H7 (cell line): ENCODE data around the gene PTPN9. TPM values are rescaled to one million over a fixed set of nuclear protein-coding genes. Genes with fewer than 3 reads are reported as not detected.
A peak's percentile ranks its signal among the peaks of the same experiment; 100 is the strongest.
"Not testable (repeated sequence)": the region's sequence is repeated elsewhere in the genome, so short reads cannot be mapped to it uniquely, and the experiment has no call there.

Source experiments
- DNase-seq: peaks from one replicate; pipeline ENCODE4 v3.0.0; 2012
- H3K27me3 ChIP-seq: 2 replicates; pipeline ENCODE4 v1.6.0; 2011; ENCODE audit warnings: mild to moderate bottlenecking, low read length; ENCODE audit not compliant: control insufficient read depth, insufficient read depth
- H3K36me3 ChIP-seq: replicated peaks from 2 replicates; pipeline ENCODE4 v1.5.1; 2011; ENCODE audit warnings: low read length; ENCODE audit not compliant: control insufficient read depth, insufficient read depth
- H3K4me3 ChIP-seq: 2 replicates; pipeline ENCODE4 v1.5.1; 2011; ENCODE audit warnings: low read depth, mild to moderate bottlenecking, control low read depth, low read length, moderate library complexity; ENCODE audit not compliant: insufficient read depth
- total RNA-seq: library from RNA; depleted of rRNA; stranded (reverse); fragments of >200 nt; shearing (Covaris generic); gene quantifications from 2 replicates; pipeline ENCODE4 v1.2.3, GENCODE V29; 2014

PTPN9 gene
- total RNA-seq, 1 experiment from 2014 or later, result 44.8 TPM

- peaks cover 17% of the 10 kb centered on the region for H3K36me3 ChIP-seq
- not testable (repeated sequence) for H3K4me3 ChIP-seq, H3K27me3 ChIP-seq, DNase-seq
Measured at GRCh38 chr15:75525756-75526155, 53.4 kb downstream of the PTPN9 start.

GRCh38 chr15:75523011-75523410, 56.1 kb downstream of the PTPN9 start:
- Histone ChIP-seq H3K36me3 (peaks cover 24% of the 10 kb centered on the region), H3K4me3 (no peak overlapping the region), H3K27me3 (no peaks in the 10 kb centered on the region)
- no peak for DNase-seq

- H3K36me3 ChIP-seq, result peaks cover 15% of the 10 kb centered on the region
- no peak overlapping the region for H3K4me3 ChIP-seq
- no peak for DNase-seq
- no peaks in the 10 kb centered on the region for H3K27me3 ChIP-seq
Measured at GRCh38 chr15:75517233-75517632, 61.9 kb downstream of the PTPN9 start.

GRCh38 chr15:75508840-75509532, 70.1 kb downstream of the PTPN9 start:
- Histone ChIP-seq H3K27me3 (no peaks in the 10 kb centered on the region), H3K36me3 (peaks cover 23% of the 10 kb centered on the region), H3K4me3 (no peak overlapping the region)
- peak; percentile 43 for DNase-seq

- Histone ChIP-seq H3K36me3 (peaks cover 21% of the 10 kb centered on the region), H3K27me3 (no peaks in the 10 kb centered on the region), H3K4me3 (no peak overlapping the region)
- no peak for DNase-seq
Measured at GRCh38 chr15:75502360-75502759, 76.8 kb downstream of the PTPN9 start.

- Histone ChIP-seq H3K4me3 (no peak overlapping the region), H3K36me3 (peaks cover 2% of the 10 kb centered on the region)
Measured at GRCh38 chr15:75493732-75494131, 85.4 kb downstream of the PTPN9 start.

GRCh38 chr15:75483961-75484360, 95.2 kb downstream of the PTPN9 start:
- Histone ChIP-seq H3K27me3 (no peaks in the 10 kb centered on the region), H3K36me3 (peaks cover 4% of the 10 kb centered on the region), H3K4me3 (no peak overlapping the region)
- no peak for DNase-seq

More at GRCh38 chr15:75493732-75494131, 85.4 kb downstream of the PTPN9 start:
- no peak for DNase-seq
- no peaks in the 10 kb centered on the region for H3K27me3 ChIP-seq

- not testable (repeated sequence) for DNase-seq, H3K36me3 ChIP-seq, H3K27me3 ChIP-seq, H3K4me3 ChIP-seq
Measured at GRCh38 chr15:75483556-75483955, 95.6 kb downstream of the PTPN9 start.

- no peak for DNase-seq
- Histone ChIP-seq H3K4me3 (no peak overlapping the region), H3K36me3 (peaks cover 7% of the 10 kb centered on the region), H3K27me3 (no peaks in the 10 kb centered on the region)
Measured at GRCh38 chr15:75483106-75483505, 96.0 kb downstream of the PTPN9 start.

GRCh38 chr15:75480463-75480862, 98.7 kb downstream of the PTPN9 start:
- not testable (repeated sequence) for DNase-seq, H3K27me3 ChIP-seq, H3K36me3 ChIP-seq, H3K4me3 ChIP-seq

GRCh38 chr15:75479670-75480069, 99.4 kb downstream of the PTPN9 start:
- Histone ChIP-seq H3K4me3 (no peak overlapping the region), H3K36me3 (peaks cover 6% of the 10 kb centered on the region), H3K27me3 (no peaks in the 10 kb centered on the region)
- DNase-seq, result no peak

- not testable (repeated sequence) for H3K27me3 ChIP-seq
- H3K36me3 ChIP-seq, result peaks cover 12% of the 10 kb centered on the region
Measured at GRCh38 chr15:75477094-75477493, 102.0 kb downstream of the PTPN9 start.

GRCh38 chr15:75468913-75469598, 110.1 kb downstream of the PTPN9 start:
- no peak for DNase-seq
- Histone ChIP-seq H3K4me3 (no peak overlapping the region), H3K36me3 (peaks cover 28% of the 10 kb centered on the region), H3K27me3 (no peaks in the 10 kb centered on the region)

More at GRCh38 chr15:75477094-75477493, 102.0 kb downstream of the PTPN9 start:
- DNase-seq, H3K4me3 ChIP-seq: not testable (repeated sequence)

- no peaks in the 10 kb centered on the region for H3K27me3 ChIP-seq
- no peak for DNase-seq
- H3K36me3 ChIP-seq, result no peaks in the 10 kb centered on the region
- H3K4me3 ChIP-seq, result no peak overlapping the region
Measured at GRCh38 chr15:75460646-75461045, 118.5 kb downstream of the PTPN9 start.

- Histone ChIP-seq H3K36me3 (no peaks in the 10 kb centered on the region), H3K27me3 (no peaks in the 10 kb centered on the region), H3K4me3 (no peak overlapping the region)
- no peak for DNase-seq
Measured at GRCh38 chr15:75459581-75459980, 119.5 kb downstream of the PTPN9 start.
